ENCODE data around the gene GLRX2. TPM values are rescaled to one million over a fixed set of nuclear protein-coding genes. Genes with fewer than 3 reads are reported as not detected.
"Not testable (repeated sequence)": the region's sequence is repeated elsewhere in the genome, so short reads cannot be mapped to it uniquely, and the experiment has no call there.

Gene GLRX2
- total RNA-seq, 1 donor from 2014 or later = 1.9 TPM

- Histone ChIP-seq H3K79me2 (ENCODE audit: low read depth) (peaks cover 17% of the 10 kb centered on the region), H3K9me3 (ENCODE audit: low read depth) (no peaks in the 10 kb centered on the region), H3K9ac (no peak overlapping the region), H3K27me3 (peaks cover 13% of the 10 kb centered on the region), H3F3A (ENCODE audit: low read depth) (peaks cover 13% of the 10 kb centered on the region), H3K4me2 (no peak overlapping the region), H4K20me1 (ENCODE audit: low read depth) (peaks cover 12% of the 10 kb centered on the region), H3K36me3 (no peaks in the 10 kb centered on the region), H3K4me3 (no peak overlapping the region), H3K27ac (no peak overlapping the region), H3K4me1 (peaks cover 11% of the 10 kb centered on the region), H2AFZ (replicated peaks) (no peak overlapping the region)
- Mint-ChIP-seq H3K27me3 (ENCODE audit: insufficient read depth, low read depth) (peaks cover 2% of the 10 kb centered on the region), H3K36me3 (no peaks in the 10 kb centered on the region), H3K27ac (no peak overlapping the region), H3K9me3 (no peaks in the 10 kb centered on the region), H3K4me1 (peaks cover 13% of the 10 kb centered on the region), H3K4me3 (no peak overlapping the region)
- DNase-seq (ENCODE audit: low spot score) = no peak
- TF ChIP-seq EZH2 (IDR thresholded peaks at IDR 0.05) (no peak), CTCF (IDR thresholded peaks at IDR 0.05) (no peak), EZH2phosphoT487 (IDR thresholded peaks at IDR 0.05) (no peak)
These were observed 13.9 kb upstream of the GLRX2 start for GRCh38 chr1:193118803-193119730.

GRCh38 chr1:193118194-193118593, 13.0 kb upstream of the GLRX2 start:
- peaks cover 3% of the 10 kb centered on the region for H4K20me1 ChIP-seq (ENCODE audit: low read depth)
- TF ChIP-seq EZH2phosphoT487 (IDR thresholded peaks at IDR 0.05) = no peak
- TF ChIP-seq EZH2 (IDR thresholded peaks at IDR 0.05) = no peak
- Mint-ChIP-seq H3K27ac (no peak overlapping the region), H3K36me3 (no peaks in the 10 kb centered on the region), H3K27me3 (ENCODE audit: insufficient read depth, low read depth) (peaks cover 2% of the 10 kb centered on the region), H3K9me3 (no peaks in the 10 kb centered on the region), H3K4me3 (no peak overlapping the region), H3K4me1 (peaks cover 5% of the 10 kb centered on the region)
- H3K27me3 ChIP-seq = peaks cover 13% of the 10 kb centered on the region
- H3K9ac ChIP-seq = no peak overlapping the region
- peaks cover 8% of the 10 kb centered on the region for H3K79me2 ChIP-seq (ENCODE audit: low read depth)
- H3K4me3 ChIP-seq = no peak overlapping the region
- H3K9me3 ChIP-seq (ENCODE audit: low read depth) = no peaks in the 10 kb centered on the region
- peaks cover 13% of the 10 kb centered on the region for H3F3A ChIP-seq (ENCODE audit: low read depth)
- no peaks in the 10 kb centered on the region for H3K36me3 ChIP-seq
- H2AFZ ChIP-seq (replicated peaks) = no peak overlapping the region
- no peak overlapping the region for H3K4me2 ChIP-seq
- DNase-seq (ENCODE audit: low spot score) = no peak
- peaks cover 3% of the 10 kb centered on the region for H3K4me1 ChIP-seq
- H3K27ac ChIP-seq = no peak overlapping the region

GRCh38 chr1:193117167-193117566, 12.0 kb upstream of the GLRX2 start:
- H3K27ac Mint-ChIP-seq; H3K4me1 ChIP-seq; H3K79me2 ChIP-seq (ENCODE audit: low read depth): not testable (repeated sequence)

GRCh38 chr1:193115629-193116227, 10.5 kb upstream of the GLRX2 start:
- Histone ChIP-seq H3K4me2 (no peak overlapping the region), H3K27ac (no peak overlapping the region), H3K9ac (no peak overlapping the region)

More at GRCh38 chr1:193117167-193117566, 12.0 kb upstream of the GLRX2 start:
- H3K9ac ChIP-seq; H4K20me1 ChIP-seq (ENCODE audit: low read depth); H3K36me3 ChIP-seq; H2AFZ ChIP-seq (replicated peaks); H3K9me3 ChIP-seq (ENCODE audit: low read depth); H3F3A ChIP-seq (ENCODE audit: low read depth); H3K4me3 ChIP-seq; H3K4me1 Mint-ChIP-seq; H3K4me2 ChIP-seq; DNase-seq (ENCODE audit: low spot score); H3K27ac ChIP-seq; H3K9me3 Mint-ChIP-seq; H3K36me3 Mint-ChIP-seq; H3K27me3 Mint-ChIP-seq (ENCODE audit: insufficient read depth, low read depth); H3K4me3 Mint-ChIP-seq: not testable (repeated sequence)
- peaks cover 13% of the 10 kb centered on the region for H3K27me3 ChIP-seq

More at GRCh38 chr1:193115629-193116227, 10.5 kb upstream of the GLRX2 start:
- H3F3A ChIP-seq (ENCODE audit: low read depth) = peaks cover under 1% of the 10 kb centered on the region
- H3K9me3 Mint-ChIP-seq = no peaks in the 10 kb centered on the region
- no peak for DNase-seq (ENCODE audit: low spot score)
- no peaks in the 10 kb centered on the region for H3K36me3 Mint-ChIP-seq
- no peak overlapping the region for H3K27ac Mint-ChIP-seq
- no peaks in the 10 kb centered on the region for H3K4me1 ChIP-seq
- H3K27me3 Mint-ChIP-seq (ENCODE audit: insufficient read depth, low read depth) = no peaks in the 10 kb centered on the region
- H3K36me3 ChIP-seq = no peaks in the 10 kb centered on the region
- H3K4me3 Mint-ChIP-seq = no peak overlapping the region
- H3K4me1 Mint-ChIP-seq = no peaks in the 10 kb centered on the region
- peaks cover 13% of the 10 kb centered on the region for H3K27me3 ChIP-seq
- no peaks in the 10 kb centered on the region for H4K20me1 ChIP-seq (ENCODE audit: low read depth)
- no peaks in the 10 kb centered on the region for H3K9me3 ChIP-seq (ENCODE audit: low read depth)
- no peak overlapping the region for H2AFZ ChIP-seq (replicated peaks)
- TF ChIP-seq EZH2phosphoT487 (IDR thresholded peaks at IDR 0.05) = no peak
- no peak for TF ChIP-seq CTCF (IDR thresholded peaks at IDR 0.05)
- no peaks in the 10 kb centered on the region for H3K79me2 ChIP-seq (ENCODE audit: low read depth)
- no peak overlapping the region for H3K4me3 ChIP-seq
